H9 (cell line): ENCODE data around the gene TSPEAR. TPM values are rescaled to one million over a fixed set of nuclear protein-coding genes. Genes with fewer than 3 reads are reported as not detected.

Experiments used
- DNase-seq: peaks from one replicate; pipeline ENCODE4 v3.0.0-alpha.2; 2017
- H2AFZ ChIP-seq: one replicate; pipeline ENCODE4 v1.6.1; 2013; ENCODE audit warnings: mild to moderate bottlenecking, low read length, control low read depth, moderate library complexity
- H2AK5ac ChIP-seq: 2 replicates; pipeline ENCODE4 v1.6.1; 2013; ENCODE audit warnings: low read length, control low read depth, mixed read lengths; ENCODE audit not compliant: insufficient read length
- H2BK120ac ChIP-seq: one replicate; pipeline ENCODE4 v1.6.1; 2013; ENCODE audit warnings: low read depth, mild to moderate bottlenecking, low read length, control low read depth, inconsistent platforms; ENCODE audit not compliant: poor library complexity, severe bottlenecking
- H2BK12ac ChIP-seq: 2 replicates; pipeline ENCODE4 v1.6.1; 2013; ENCODE audit warnings: low read length, control low read depth, mixed read lengths, low read depth; ENCODE audit not compliant: insufficient read length
- H2BK15ac ChIP-seq: 2 replicates; pipeline ENCODE4 v1.6.1; 2013; ENCODE audit warnings: low read depth, low read length, control low read depth
- H2BK20ac ChIP-seq: one replicate; pipeline ENCODE4 v1.6.1; 2013; ENCODE audit warnings: low read depth, mild to moderate bottlenecking, low read length, control low read depth, inconsistent platforms; ENCODE audit not compliant: poor library complexity, severe bottlenecking
- H2BK5ac ChIP-seq: 2 replicates; pipeline ENCODE4 v1.6.1; 2013; ENCODE audit warnings: low read length, control low read depth, mixed read lengths; ENCODE audit not compliant: insufficient read length
- H3K14ac ChIP-seq: 2 replicates; pipeline ENCODE4 v1.6.1; 2013; ENCODE audit warnings: low read length, control low read depth; ENCODE audit not compliant: insufficient read depth
- H3K18ac ChIP-seq: 2 replicates; pipeline ENCODE4 v1.6.1; 2013; ENCODE audit warnings: low read depth, mild to moderate bottlenecking, mixed read lengths, low read length, control low read depth; ENCODE audit not compliant: insufficient read length
- H3K23ac ChIP-seq: 2 replicates; pipeline ENCODE4 v1.6.1; 2013; ENCODE audit warnings: low read length, control low read depth, mixed read lengths, low read depth; ENCODE audit not compliant: insufficient read length
- H3K23me2 ChIP-seq: 2 replicates; pipeline ENCODE4 v1.6.1; 2013; ENCODE audit warnings: low read depth, mild to moderate bottlenecking, mixed read lengths, low read length, control low read depth; ENCODE audit not compliant: insufficient read length, poor library complexity, severe bottlenecking
- H3K27ac ChIP-seq: 2 replicates; pipeline ENCODE4 v1.5.1; 2013; ENCODE audit warnings: low read length, control low read depth, mixed read lengths, low read depth; ENCODE audit not compliant: insufficient read length
- H3K27me3 ChIP-seq: 2 replicates; pipeline ENCODE4 v1.6.1; 2013; ENCODE audit warnings: low read length, control low read depth, inconsistent platforms; ENCODE audit not compliant: insufficient read depth
- H3K4ac ChIP-seq: 2 replicates; pipeline ENCODE4 v1.6.1; 2013; ENCODE audit warnings: low read depth, mild to moderate bottlenecking, control low read depth, inconsistent platforms, low read length, moderate library complexity
- H3K4me1 ChIP-seq: 2 replicates; pipeline ENCODE4 v1.6.1; 2013; ENCODE audit warnings: low read length, control low read depth, inconsistent platforms; ENCODE audit not compliant: insufficient read depth
- H3K4me2 ChIP-seq: 2 replicates; pipeline ENCODE4 v1.6.1; 2013; ENCODE audit warnings: low read length, control low read depth, mixed read lengths; ENCODE audit not compliant: insufficient read length, insufficient read depth
- H3K56ac ChIP-seq: 2 replicates; pipeline ENCODE4 v1.6.1; 2013; ENCODE audit warnings: low read depth, mild to moderate bottlenecking, mixed read lengths, low read length, control low read depth; ENCODE audit not compliant: insufficient read length
- H3K79me1 ChIP-seq: 2 replicates; pipeline ENCODE4 v1.6.1; 2013; ENCODE audit warnings: low read depth, mild to moderate bottlenecking, moderate library complexity, low read length, control low read depth, inconsistent platforms; ENCODE audit not compliant: insufficient read depth, poor library complexity, severe bottlenecking
- H3K79me2 ChIP-seq: 2 replicates; pipeline ENCODE4 v1.6.1; 2013; ENCODE audit warnings: low read length, control low read depth, inconsistent platforms; ENCODE audit not compliant: insufficient read depth
- H3K9ac ChIP-seq: 2 replicates; pipeline ENCODE4 v1.6.1; 2013; ENCODE audit warnings: low read length, control low read depth, mixed read lengths; ENCODE audit not compliant: insufficient read length; ENCODE audit errors: extremely low read depth
- H3K9me3 ChIP-seq: one replicate; pipeline ENCODE4 v1.6.1; 2013; ENCODE audit warnings: low read depth, low read length, inconsistent platforms; ENCODE audit not compliant: control insufficient read depth
- H3T11ph ChIP-seq: one replicate; pipeline ENCODE4 v1.6.1; 2013; ENCODE audit warnings: mild to moderate bottlenecking, low read length, control low read depth, inconsistent platforms
- H4K20me1 ChIP-seq: one replicate; pipeline ENCODE4 v1.6.1; 2013; ENCODE audit not compliant: control insufficient read depth, insufficient read length, insufficient read depth
- H4K5ac ChIP-seq: 2 replicates; pipeline ENCODE4 v1.6.1; 2013; ENCODE audit warnings: low read depth, mild to moderate bottlenecking, mixed read lengths, low read length, control low read depth; ENCODE audit not compliant: insufficient read length
- H4K8ac ChIP-seq: replicated peaks from 2 replicates; pipeline ENCODE4 v1.6.1; 2013; ENCODE audit warnings: low read length, control low read depth, mixed read lengths, low read depth; ENCODE audit not compliant: insufficient read length
- H4K91ac ChIP-seq: 2 replicates; pipeline ENCODE4 v1.6.1; 2013; ENCODE audit warnings: low read depth, mild to moderate bottlenecking, moderate library complexity, mixed read lengths, low read length, control low read depth; ENCODE audit not compliant: insufficient read length
- H3K27ac Mint-ChIP-seq, 3 experiments: 2 replicates in 2 of 3; 3 replicates in 1 of 3; pipeline ENCODE4 v1.8.0; 2020 to 2021; ENCODE audit warnings: mixed read lengths in 3 of 3, mild to moderate bottlenecking in 1 of 3, moderate library complexity in 1 of 3
- H3K27me3 Mint-ChIP-seq: 2 replicates; pipeline ENCODE4 v1.8.0; 2021; ENCODE audit warnings: low read depth, mild to moderate bottlenecking, moderate library complexity, mixed read lengths
- H3K36me3 Mint-ChIP-seq, 3 experiments: 2 replicates in 2 of 3; 3 replicates in 1 of 3; pipeline ENCODE4 v1.8.0; 2020 to 2021; ENCODE audit warnings: low read depth in 3 of 3, mixed read lengths in 3 of 3; ENCODE audit not compliant: insufficient read depth in 1 of 3
- H3K4me1 Mint-ChIP-seq, 2 experiments: 2 replicates each; pipeline ENCODE4 v1.8.0; 2020; ENCODE audit warnings: mixed read lengths in 2 of 2
- H3K4me3 Mint-ChIP-seq, 2 experiments: 2 replicates in 1 of 2; 3 replicates in 1 of 2; pipeline ENCODE4 v1.8.0; 2020 to 2021; ENCODE audit warnings: mild to moderate bottlenecking in 2 of 2, mixed read lengths in 2 of 2, moderate library complexity in 1 of 2
- H3K9me3 Mint-ChIP-seq, 2 experiments: 2 replicates in 1 of 2; 3 replicates in 1 of 2; pipeline ENCODE4 v1.8.0; 2020; ENCODE audit warnings: mild to moderate bottlenecking in 2 of 2, mixed read lengths in 2 of 2, moderate library complexity in 1 of 2
- WGBS: extraction: QIAGEN DNeasy Blood & Tissue Kit; methylation state at CpG from one replicate; pipeline ENCODE4 v1.1.7; 2013; ENCODE audit warnings: missing lambda C conversion rate, low lambda C conversion rate, mixed read lengths; ENCODE audit not compliant: insufficient read length; ENCODE audit errors: extremely low coverage; 5-methylcytosine and 5-hydroxymethylcytosine counted together
- total RNA-seq: library from RNA; stranded (reverse); gene quantifications from 2 replicates; pipeline ENCODE4 v1.2.1, GENCODE V29; 2021
- TF ChIP-seq, protein P1 (sequence below): fragments of 200-600 bp; sonication (generic); conservative IDR thresholded peaks from 3 replicates; pipeline ENCODE4 v1.8.0; 2021; ENCODE audit warnings: antibody characterized with exemption, mild to moderate bottlenecking

TSPEAR gene
- total RNA-seq, 1 experiment from 2014 or later: 1.3 TPM

DNA sequence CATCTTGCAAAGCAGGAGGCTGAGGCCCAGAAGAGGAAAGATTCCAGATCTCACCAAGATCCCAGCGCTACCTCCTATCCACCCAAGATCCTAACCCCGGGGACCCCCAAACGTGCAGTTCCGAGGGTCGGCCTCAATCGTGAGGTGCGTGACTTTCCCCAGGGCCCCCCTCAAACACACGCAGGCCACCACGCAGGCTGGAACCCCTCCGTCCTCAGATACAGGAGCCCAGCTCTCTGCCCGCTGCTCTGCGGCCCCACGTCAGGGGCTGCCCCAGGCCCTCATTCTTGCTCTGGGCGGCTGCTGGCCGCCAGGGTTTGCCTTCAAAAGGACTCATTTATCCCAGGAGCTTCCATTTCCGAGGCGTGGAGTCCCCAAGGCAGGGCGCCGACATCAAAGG is 211.3 kb downstream of the TSPEAR start:
- Histone ChIP-seq H3K4me2 (no peak overlapping the region), H4K20me1 (no peaks in the 10 kb centered on the region), H3K27ac (no peak overlapping the region), H3K23me2 (no peaks in the 10 kb centered on the region), H3T11ph (no peak overlapping the region), H2BK12ac (no peak overlapping the region), H3K56ac (no peak overlapping the region), H3K4me1 (peaks cover 4% of the 10 kb centered on the region; the same call in 1 of the 2 replicates), H3K18ac (no peak overlapping the region), H2BK20ac (no peak overlapping the region), H3K79me1 (no peaks in the 10 kb centered on the region), H4K8ac (no peak overlapping the region), H2BK5ac (no peak overlapping the region), H2AK5ac (no peak overlapping the region), H2AFZ (no peak overlapping the region), H3K79me2 (no peaks in the 10 kb centered on the region), H3K9me3 (no peaks in the 10 kb centered on the region), H3K9ac (no peak overlapping the region), H2BK120ac (no peak overlapping the region), H3K14ac (no peak overlapping the region), H3K27me3 (no peaks in the 10 kb centered on the region), H4K91ac (no peak overlapping the region), H3K4ac (no peak overlapping the region), H3K23ac (no peak overlapping the region), H4K5ac (no peak overlapping the region), H2BK15ac (no peak overlapping the region)
- no peak overlapping the region for H3K27ac Mint-ChIP-seq
- H3K4me3 Mint-ChIP-seq: no peak overlapping the region
- no peaks in the 10 kb centered on the region for H3K9me3 Mint-ChIP-seq
- H3K36me3 Mint-ChIP-seq: peaks cover 0 to 7% (median 0%) of the 10 kb centered on the region in 3 experiments; a peak in 2 of 7 replicates
- peaks cover 24 to 27% of the 10 kb centered on the region in 2 experiments for H3K4me1 Mint-ChIP-seq
- no peaks in the 10 kb centered on the region for H3K27me3 Mint-ChIP-seq
- no CpG with 5 or more reads among the region's 19 CpGs for WGBS
- DNase-seq: no peak
- TF ChIP-seq, protein P1, sequence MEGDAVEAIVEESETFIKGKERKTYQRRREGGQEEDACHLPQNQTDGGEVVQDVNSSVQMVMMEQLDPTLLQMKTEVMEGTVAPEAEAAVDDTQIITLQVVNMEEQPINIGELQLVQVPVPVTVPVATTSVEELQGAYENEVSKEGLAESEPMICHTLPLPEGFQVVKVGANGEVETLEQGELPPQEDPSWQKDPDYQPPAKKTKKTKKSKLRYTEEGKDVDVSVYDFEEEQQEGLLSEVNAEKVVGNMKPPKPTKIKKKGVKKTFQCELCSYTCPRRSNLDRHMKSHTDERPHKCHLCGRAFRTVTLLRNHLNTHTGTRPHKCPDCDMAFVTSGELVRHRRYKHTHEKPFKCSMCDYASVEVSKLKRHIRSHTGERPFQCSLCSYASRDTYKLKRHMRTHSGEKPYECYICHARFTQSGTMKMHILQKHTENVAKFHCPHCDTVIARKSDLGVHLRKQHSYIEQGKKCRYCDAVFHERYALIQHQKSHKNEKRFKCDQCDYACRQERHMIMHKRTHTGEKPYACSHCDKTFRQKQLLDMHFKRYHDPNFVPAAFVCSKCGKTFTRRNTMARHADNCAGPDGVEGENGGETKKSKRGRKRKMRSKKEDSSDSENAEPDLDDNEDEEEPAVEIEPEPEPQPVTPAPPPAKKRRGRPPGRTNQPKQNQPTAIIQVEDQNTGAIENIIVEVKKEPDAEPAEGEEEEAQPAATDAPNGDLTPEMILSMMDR: no peak
